ENCODE measurements around the gene HOXC6. TPM values are rescaled to one million over a fixed set of nuclear protein-coding genes. Genes with fewer than 3 reads are reported as not detected.

HOXC6 gene
- total RNA-seq (10 to 100 TPM in 5 of 7 donors, 1 to 10 TPM in 2; 3.9 to 56.1 (median 21.4) TPM), polyA plus RNA-seq (10 to 100 TPM; 23.3 to 37.8 TPM)
- long read RNA-seq, donor 1, result 0 reads
- long read RNA-seq, donor 2, partial matches to known transcripts, result 5 of 5 reads
- long read RNA-seq, donor 2, other reads (novel, unspliced or antisense), result 0 of 5 reads
- long read RNA-seq, donor 3, partial matches to known transcripts, result 0 of 8 reads
- long read RNA-seq, donor 3, other reads (novel, unspliced or antisense), result 3 of 8 reads

DNA sequence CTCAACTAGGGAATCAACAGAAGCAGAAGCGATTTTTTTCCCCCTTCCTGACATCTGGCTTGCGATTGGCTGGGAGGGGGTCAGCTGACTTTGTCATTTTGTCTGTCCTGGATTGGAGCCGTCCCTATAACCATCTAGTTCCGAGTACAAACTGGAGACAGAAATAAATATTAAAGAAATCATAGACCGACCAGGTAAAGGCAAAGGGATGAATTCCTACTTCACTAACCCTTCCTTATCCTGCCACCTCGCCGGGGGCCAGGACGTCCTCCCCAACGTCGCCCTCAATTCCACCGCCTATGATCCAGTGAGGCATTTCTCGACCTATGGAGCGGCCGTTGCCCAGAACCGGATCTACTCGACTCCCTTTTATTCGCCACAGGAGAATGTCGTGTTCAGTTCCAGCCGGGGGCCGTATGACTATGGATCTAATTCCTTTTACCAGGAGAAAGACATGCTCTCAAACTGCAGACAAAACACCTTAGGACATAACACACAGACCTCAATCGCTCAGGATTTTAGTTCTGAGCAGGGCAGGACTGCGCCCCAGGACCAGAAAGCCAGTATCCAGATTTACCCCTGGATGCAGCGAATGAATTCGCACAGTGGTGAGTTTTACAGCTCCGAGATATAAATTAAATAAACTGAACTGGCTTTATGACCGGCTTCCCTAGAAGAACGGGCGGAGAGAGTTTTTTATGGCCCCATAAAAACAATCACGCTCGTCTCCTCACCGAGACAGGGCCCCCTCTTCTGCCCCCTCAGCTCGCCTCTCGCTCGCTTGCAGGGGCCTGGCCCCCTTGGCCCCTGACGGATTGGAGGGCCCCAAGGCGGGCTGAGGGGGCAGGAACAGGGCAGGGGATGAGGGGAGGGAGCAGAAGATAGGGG, at the start of gene HOXC6:
HOXC6 (plus strand) TSS at position 127 of the 888 bp plus-strand sequence; CDS start at position 209, 82 bp downstream.
- Histone ChIP-seq H3K9me3 (no peaks in the 10 kb centered on the region), H3K36me3 (no peaks in the 10 kb centered on the region), H3K27ac (peak within 1 kb of the TSS; percentile 61 to 95), H3K4me3 (peak within 1 kb of the TSS; percentile 23), H3K27me3 (no peaks in the 10 kb centered on the region), H3K4me1 (ENCODE audit: insufficient read depth) (peaks cover 15% of the 10 kb centered on the region)
- intact Hi-C loops (cut with DNase I), result loop anchor here in 1 of 4 donors (5.0 kb wide), 1 partner anchor 164 kb away; no protein-coding TSS in a partner anchor
- WGBS, 3 donors, result 21 to 47% (median 42%) methylated on average over 36 of the region's 36 CpGs
- TF ChIP-seq, protein P1, sequence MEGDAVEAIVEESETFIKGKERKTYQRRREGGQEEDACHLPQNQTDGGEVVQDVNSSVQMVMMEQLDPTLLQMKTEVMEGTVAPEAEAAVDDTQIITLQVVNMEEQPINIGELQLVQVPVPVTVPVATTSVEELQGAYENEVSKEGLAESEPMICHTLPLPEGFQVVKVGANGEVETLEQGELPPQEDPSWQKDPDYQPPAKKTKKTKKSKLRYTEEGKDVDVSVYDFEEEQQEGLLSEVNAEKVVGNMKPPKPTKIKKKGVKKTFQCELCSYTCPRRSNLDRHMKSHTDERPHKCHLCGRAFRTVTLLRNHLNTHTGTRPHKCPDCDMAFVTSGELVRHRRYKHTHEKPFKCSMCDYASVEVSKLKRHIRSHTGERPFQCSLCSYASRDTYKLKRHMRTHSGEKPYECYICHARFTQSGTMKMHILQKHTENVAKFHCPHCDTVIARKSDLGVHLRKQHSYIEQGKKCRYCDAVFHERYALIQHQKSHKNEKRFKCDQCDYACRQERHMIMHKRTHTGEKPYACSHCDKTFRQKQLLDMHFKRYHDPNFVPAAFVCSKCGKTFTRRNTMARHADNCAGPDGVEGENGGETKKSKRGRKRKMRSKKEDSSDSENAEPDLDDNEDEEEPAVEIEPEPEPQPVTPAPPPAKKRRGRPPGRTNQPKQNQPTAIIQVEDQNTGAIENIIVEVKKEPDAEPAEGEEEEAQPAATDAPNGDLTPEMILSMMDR (IDR thresholded peaks at IDR 0.05), result no peak
- no peak for TF ChIP-seq POLR2A (IDR thresholded peaks at IDR 0.05)
- TF ChIP-seq EP300 (IDR thresholded peaks at IDR 0.05), result no peak
- DNase-seq, result peak; percentile 53 to 70 (median 68)

DNA sequence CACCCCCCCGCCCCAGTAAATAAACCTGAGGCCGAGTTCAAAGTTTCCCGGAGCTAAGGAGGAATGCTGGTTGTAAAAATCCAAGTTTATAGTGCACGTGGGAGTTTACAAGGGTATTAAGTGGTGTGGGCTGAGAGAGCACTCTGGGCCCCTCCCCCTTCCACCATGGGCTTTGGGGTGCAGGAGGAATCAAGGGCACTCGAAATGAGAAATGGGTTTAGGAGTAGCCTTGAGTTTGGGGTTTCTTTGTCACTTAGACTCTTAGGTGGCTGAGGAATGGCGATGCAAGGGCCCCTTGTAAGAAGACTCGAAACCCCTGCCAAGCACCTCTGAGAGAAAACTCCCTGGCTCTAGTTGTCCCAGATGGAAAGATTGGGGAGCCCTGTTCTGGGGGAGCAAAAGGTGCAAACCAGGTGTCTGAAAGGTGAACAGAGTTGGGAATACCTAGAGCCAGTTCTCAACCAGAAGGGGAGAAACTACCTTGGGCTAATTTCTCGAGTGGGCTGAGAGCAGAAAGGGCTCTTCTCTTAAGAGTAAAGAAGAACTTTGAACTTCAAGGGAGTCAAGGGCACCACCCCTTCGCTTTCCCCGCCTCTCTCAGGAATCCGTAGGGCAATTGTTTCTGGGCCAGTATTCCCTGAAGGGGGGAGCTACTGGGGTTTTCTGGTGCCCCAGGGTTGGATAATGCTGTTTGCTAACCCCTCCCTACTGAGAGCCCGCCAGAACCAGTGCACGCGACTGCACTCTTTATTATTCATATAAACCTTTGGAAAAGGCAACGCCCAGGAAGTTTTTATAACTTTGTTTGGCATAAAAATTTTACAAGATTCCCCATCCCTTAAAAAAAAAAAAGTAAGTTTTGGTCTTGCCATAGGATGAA, 49.5 kb upstream of the HOXC6 start:
- no peaks in the 10 kb centered on the region for H3K27me3 ChIP-seq
- intact Hi-C loops (cut with DNase I), result no loop called here
- TF ChIP-seq EP300 (IDR thresholded peaks at IDR 0.05) (no peak), POLR2A (IDR thresholded peaks at IDR 0.05) (no peak)
- TF ChIP-seq, protein P1 (IDR thresholded peaks at IDR 0.05), result no peak
- H3K9me3 ChIP-seq, result no peaks in the 10 kb centered on the region
- no peaks in the 10 kb centered on the region for H3K36me3 ChIP-seq
- no peak overlapping the region for H3K4me3 ChIP-seq
- 23 to 43% (median 30%) methylated on average over 15 of the region's 15 CpGs for WGBS, 3 donors
- DNase-seq, result no peak
- H3K27ac ChIP-seq, result no peak overlapping the region
- no peaks in the 10 kb centered on the region for H3K4me1 ChIP-seq (ENCODE audit: insufficient read depth)

DNA sequence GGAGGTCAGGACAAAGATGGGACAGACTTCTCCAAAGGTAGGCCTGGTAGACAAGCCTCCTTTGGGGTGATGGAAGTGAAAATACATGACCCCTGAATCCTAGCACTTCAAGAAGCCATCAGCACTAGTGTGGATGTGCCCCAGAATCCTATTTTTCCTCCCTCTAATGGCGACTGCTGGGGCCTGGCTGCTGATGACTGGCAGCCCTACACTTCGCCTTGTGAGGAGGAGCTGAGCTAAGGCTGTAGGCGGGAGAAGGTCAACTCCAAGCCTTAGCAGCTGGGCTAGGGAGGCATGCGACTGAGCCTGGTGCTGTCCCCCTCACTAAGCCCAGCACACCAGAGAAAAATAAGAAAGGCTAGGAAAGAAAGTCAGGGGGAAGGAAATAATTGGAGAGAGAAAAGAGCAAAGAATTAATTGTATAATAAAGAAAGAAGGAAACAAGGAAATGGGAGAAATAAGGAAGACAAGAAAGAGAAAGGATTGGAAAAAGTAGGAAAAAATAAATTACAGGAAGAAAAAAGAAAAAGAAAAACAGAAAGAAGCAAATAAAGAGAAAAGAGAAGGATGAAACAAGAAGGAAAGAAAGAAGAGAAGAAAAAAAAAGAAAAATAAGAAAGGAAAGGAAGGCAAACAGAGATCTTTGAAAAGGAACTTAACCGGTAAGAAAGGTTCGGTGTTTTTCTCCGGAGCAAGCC, 48.0 kb upstream of the HOXC6 start:
- no peak for DNase-seq
- intact Hi-C loops (cut with DNase I), result loop anchor here in 2 of 4 donors (10.0 kb wide), 2 partner anchors 385 to 395 kb away; partner anchors contain the start of gene GPR84 (in 1 of the 2)
- no peak overlapping the region for H3K4me3 ChIP-seq
- H3K27ac ChIP-seq, result no peak overlapping the region
- H3K36me3 ChIP-seq, result no peaks in the 10 kb centered on the region
- no peaks in the 10 kb centered on the region for H3K9me3 ChIP-seq
- peaks cover 1% of the 10 kb centered on the region for H3K4me1 ChIP-seq (ENCODE audit: insufficient read depth)
- no peak for TF ChIP-seq POLR2A (IDR thresholded peaks at IDR 0.05)
- TF ChIP-seq EP300 (IDR thresholded peaks at IDR 0.05), result no peak
- TF ChIP-seq, protein P1 (IDR thresholded peaks at IDR 0.05), result no peak
- H3K27me3 ChIP-seq, result no peaks in the 10 kb centered on the region
- 45 to 71% (median 52%) methylated on average over 7 of the region's 7 CpGs for WGBS, 3 donors
